Tibial artery (tissue), 4 donors: ENCODE data around the gene PRKACA.

Experiments used
- DNase-seq, 2 donors: peaks; one replicate each; pipeline ENCODE4 v3.0.0-alpha.2; 2019
- H3K27ac ChIP-seq, 2 donors: fragments of 200-600 bp; sonication (generic) in 1 of 2; 1 replicate in 1 of 2; 2 replicates in 1 of 2; pipeline ENCODE4 v1.5.1; 2018 to 2019; ENCODE audit warnings: mild to moderate bottlenecking in 1 of 2
- H3K27me3 ChIP-seq, 2 donors: fragments of 200-600 bp; sonication (generic) in 1 of 2; one replicate each; pipeline versions ENCODE4 v1.5.1 to v1.6.0; 2016 to 2019
- H3K36me3 ChIP-seq, 3 donors: fragments of 200-600 bp; sonication (generic) in 2 of 3; one replicate each; pipeline ENCODE4 v1.5.1; 2016 to 2019; ENCODE audit warnings: mild to moderate bottlenecking in 2 of 3
- H3K4me1 ChIP-seq, 4 donors: fragments of 200-600 bp; sonication (generic) in 2 of 4; 1 replicate in 3 of 4; 2 replicates in 1 of 4; pipeline ENCODE4 v1.5.1; 2016 to 2019
- H3K4me3 ChIP-seq, 2 donors: fragments of 200-600 bp; sonication (generic) in 1 of 2; 1 replicate in 1 of 2; 2 replicates in 1 of 2; pipeline ENCODE4 v1.5.1; 2018 to 2019; ENCODE audit warnings: mild to moderate bottlenecking in 2 of 2
- H3K9me3 ChIP-seq, 3 donors: fragments of 200-600 bp; sonication (generic) in 1 of 3; one replicate each; pipeline ENCODE4 v1.5.1; 2016 to 2019
- intact Hi-C: fragments of 100-400 bp; cut with DNase I; formaldehyde crosslinking; loops from one replicate; pipeline ENCODE4 v1.15.0; 2023; ENCODE audit warnings: low total_unique reads
- TF ChIP-seq, protein P1 (sequence below), 2 experiments: fragments of 200-600 bp in 1 of 2; fragments of 450-650 bp in 1 of 2; IDR thresholded peaks; one replicate each; pipeline ENCODE4 v1.5.1; 2017 to 2019; ENCODE audit warnings: antibody characterized with exemption in 2 of 2, mild to moderate bottlenecking in 1 of 2, moderate library complexity in 1 of 2

Gene PRKACA

DNA sequence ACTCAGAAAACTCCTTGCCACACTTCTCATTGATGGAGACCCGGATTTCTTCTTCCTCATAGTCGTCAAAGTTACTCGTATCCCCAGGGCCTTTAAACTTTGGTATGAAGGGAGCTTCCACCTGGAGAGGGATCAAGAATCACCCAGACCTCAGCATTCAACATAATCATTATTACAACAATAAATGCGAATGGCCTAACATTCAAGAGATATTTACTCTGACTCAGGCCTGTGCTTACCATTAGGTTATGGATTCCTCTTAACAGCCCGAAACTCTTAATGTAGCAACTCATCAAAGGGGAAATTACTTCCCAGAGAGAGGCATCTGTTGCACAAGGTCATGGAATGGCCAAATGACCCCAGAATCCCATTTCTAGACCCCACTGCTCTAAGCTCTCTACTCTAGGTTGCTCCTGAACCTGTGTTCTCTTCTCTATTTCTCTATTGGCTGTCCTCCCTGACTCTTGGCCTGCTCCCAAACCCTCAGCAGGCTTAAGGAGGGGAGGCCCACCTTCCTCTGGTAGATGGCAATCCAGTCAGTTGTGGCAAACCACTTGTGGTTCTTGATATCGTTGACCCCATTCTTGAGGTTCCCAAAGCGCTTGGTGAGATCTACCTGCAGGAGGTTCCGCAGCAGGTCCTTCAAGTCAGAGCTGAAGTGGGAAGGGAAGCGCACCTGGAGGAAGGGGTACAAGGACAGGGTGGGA is 24.3 kb downstream of the PRKACA start:
- no peak for DNase-seq
- H3K27ac ChIP-seq: no peak overlapping the region
- H3K4me1 ChIP-seq: peaks cover 0 to 20% (median 15%) of the 10 kb centered on the region in 4 donors
- TF ChIP-seq, protein P1, sequence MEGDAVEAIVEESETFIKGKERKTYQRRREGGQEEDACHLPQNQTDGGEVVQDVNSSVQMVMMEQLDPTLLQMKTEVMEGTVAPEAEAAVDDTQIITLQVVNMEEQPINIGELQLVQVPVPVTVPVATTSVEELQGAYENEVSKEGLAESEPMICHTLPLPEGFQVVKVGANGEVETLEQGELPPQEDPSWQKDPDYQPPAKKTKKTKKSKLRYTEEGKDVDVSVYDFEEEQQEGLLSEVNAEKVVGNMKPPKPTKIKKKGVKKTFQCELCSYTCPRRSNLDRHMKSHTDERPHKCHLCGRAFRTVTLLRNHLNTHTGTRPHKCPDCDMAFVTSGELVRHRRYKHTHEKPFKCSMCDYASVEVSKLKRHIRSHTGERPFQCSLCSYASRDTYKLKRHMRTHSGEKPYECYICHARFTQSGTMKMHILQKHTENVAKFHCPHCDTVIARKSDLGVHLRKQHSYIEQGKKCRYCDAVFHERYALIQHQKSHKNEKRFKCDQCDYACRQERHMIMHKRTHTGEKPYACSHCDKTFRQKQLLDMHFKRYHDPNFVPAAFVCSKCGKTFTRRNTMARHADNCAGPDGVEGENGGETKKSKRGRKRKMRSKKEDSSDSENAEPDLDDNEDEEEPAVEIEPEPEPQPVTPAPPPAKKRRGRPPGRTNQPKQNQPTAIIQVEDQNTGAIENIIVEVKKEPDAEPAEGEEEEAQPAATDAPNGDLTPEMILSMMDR (IDR thresholded peaks at IDR 0.05): no peak
- peaks cover 19 to 34% (median 31%) of the 10 kb centered on the region in 3 donors for H3K36me3 ChIP-seq
- no peaks in the 10 kb centered on the region for H3K27me3 ChIP-seq
- intact Hi-C loops: no loop called here
- peaks cover 0 to 8% (median 0%) of the 10 kb centered on the region in 3 donors for H3K9me3 ChIP-seq
- no peak overlapping the region for H3K4me3 ChIP-seq

DNA sequence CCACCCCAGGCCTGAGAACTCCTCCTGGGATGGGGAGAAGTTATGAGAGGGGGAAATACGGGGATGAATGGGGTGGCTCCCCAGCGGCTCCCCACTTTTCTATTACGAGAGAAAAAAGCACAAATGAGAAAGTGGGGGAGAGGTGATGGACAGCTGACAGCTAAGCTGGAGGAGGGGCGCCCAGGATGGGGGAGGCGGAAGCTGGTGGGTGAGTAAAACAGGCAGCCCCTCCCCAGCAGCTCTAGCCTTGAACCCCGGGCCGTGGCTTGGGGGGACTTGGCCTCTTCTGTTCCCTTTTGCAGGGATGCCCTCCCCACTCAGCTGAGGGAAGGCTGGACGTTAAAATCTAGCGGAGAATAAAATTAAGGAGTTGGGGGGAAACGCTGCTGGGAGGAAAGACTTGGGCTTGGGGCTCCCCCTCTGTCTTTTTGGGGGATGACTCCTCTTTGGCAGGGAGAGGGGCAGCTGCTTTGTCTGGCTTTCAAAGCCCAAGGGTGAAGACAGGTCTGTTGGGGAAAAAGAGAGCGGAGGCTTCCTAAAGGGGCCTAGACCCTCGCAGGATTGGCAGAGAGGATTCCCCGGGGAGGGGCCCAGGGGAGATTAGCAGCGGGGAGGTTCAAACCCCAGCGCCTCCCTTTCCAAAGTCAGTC is 25.6 kb downstream of the PRKACA start:
- Histone ChIP-seq H3K27ac (peak overlapping the region; percentile 94 to 99), H3K9me3 (peaks cover 0 to 8% (median 0%) of the 10 kb centered on the region in 3 donors), H3K4me3 (peak overlapping the region; percentile 71 to 86), H3K36me3 (peaks cover 8 to 24% (median 23%) of the 10 kb centered on the region in 3 donors), H3K27me3 (no peaks in the 10 kb centered on the region), H3K4me1 (peaks cover 0 to 20% (median 15%) of the 10 kb centered on the region in 4 donors)
- intact Hi-C loops: no loop called here
- TF ChIP-seq, protein P1 (IDR thresholded peaks at IDR 0.05): no peak
- DNase-seq: no peak

DNA sequence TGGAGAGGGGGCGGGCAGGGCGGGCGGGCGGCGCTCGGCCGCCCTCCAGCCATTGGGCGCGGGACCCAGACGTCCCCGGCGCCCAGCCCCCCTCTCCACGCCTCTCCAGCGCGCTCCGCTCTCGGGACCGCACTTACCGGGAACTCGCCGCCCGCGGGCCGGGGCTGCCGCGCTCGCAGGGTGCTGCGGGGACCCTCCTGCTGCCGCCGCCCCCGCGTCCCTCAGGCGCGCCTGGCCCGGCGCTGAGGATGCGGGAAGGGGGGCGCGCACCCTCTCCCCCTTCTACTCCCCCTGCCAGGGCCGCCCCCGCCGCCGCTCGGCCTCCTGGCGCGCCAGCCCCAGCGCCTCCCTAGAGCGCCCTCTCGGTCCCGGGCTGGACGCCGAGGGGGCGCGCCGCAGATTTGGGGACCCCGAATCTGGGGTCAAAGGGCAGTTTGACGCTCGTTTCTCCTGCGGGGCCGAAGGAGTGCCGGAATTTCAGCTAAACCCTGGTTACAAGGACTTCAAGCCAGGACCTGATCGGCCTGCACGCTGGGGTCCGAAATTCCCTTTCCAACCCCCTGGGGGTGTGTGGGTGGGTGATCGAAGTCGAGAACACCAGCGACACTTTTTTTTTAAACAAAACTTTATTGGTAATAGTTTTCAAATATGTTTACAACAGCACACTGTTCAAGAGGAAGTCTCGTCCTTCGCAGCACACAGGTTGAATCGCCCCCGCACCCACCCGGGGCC is 26.3 kb downstream of the PRKACA start:
- peak overlapping the region; percentile 71 to 86 for H3K4me3 ChIP-seq
- H3K9me3 ChIP-seq: peaks cover 0 to 8% (median 0%) of the 10 kb centered on the region in 3 donors
- H3K27ac ChIP-seq: peak overlapping the region; percentile 94 to 99
- peaks cover 2 to 17% (median 16%) of the 10 kb centered on the region in 3 donors for H3K36me3 ChIP-seq
- intact Hi-C loops: no loop called here
- no peaks in the 10 kb centered on the region for H3K27me3 ChIP-seq
- peak in 1 of 2 donors; percentile 93 for DNase-seq
- H3K4me1 ChIP-seq: peaks cover 0 to 20% (median 15%) of the 10 kb centered on the region in 4 donors
- TF ChIP-seq, protein P1 (IDR thresholded peaks at IDR 0.05): peak; percentile 16 to 17

DNA sequence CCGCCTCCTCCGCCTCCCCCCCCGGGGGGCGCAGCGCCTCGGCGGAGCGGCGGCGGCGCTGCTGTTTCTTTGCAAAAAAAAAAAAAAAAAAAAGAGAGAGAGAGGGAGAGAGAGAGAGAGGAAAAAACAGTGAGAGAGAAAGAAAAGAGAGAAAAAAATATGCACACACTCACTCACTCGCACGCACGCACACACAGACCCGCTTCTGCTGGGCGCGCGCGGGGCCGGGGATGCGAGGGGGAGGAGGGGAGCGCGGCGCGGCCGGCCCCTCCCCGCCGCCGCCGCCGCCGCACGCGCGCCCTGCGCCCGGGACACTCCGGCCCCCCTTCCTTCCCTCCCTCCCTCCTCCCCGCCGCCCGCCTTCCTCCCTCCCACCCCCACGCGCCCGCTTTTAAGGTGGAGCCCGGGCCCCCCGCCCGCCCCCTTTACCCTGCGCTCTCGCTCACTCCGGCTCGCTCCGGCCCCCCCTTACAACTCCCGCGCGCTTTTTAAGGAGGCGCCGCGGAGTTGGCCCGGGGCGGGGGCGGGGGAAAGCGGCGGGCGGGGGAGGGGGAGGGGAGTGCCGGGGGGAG is 27.0 kb downstream of the PRKACA start, which contains the start of gene SAMD1:
TSS of gene SAMD1 (minus strand) at position 243 of the 572 bp plus-strand sequence.
- H3K36me3 ChIP-seq: peaks cover 0 to 15% (median 11%) of the 10 kb centered on the region in 3 donors
- TF ChIP-seq, protein P1 (IDR thresholded peaks at IDR 0.05): no peak
- DNase-seq: peak; percentile 93 to 96

More for the DNA sequence above, 27.0 kb downstream of the PRKACA start, which contains the start of gene SAMD1:
- peaks cover 0 to 20% (median 15%) of the 10 kb centered on the region in 4 donors for H3K4me1 ChIP-seq
- peaks cover 0 to 8% (median 0%) of the 10 kb centered on the region in 3 donors for H3K9me3 ChIP-seq
- peak within 1 kb of the TSS; percentile 71 to 86 for H3K4me3 ChIP-seq
- no peaks in the 10 kb centered on the region for H3K27me3 ChIP-seq
- intact Hi-C loops: no loop called here
- peak within 1 kb of the TSS; percentile 94 to 99 for H3K27ac ChIP-seq
